ENCODE data around the gene MYH7. TPM values are rescaled to one million over a fixed set of nuclear protein-coding genes. Genes with fewer than 3 reads are reported as not detected.

The MYH7 gene
- total RNA-seq, 1 donor from 2014 or later: not detected

DNA sequence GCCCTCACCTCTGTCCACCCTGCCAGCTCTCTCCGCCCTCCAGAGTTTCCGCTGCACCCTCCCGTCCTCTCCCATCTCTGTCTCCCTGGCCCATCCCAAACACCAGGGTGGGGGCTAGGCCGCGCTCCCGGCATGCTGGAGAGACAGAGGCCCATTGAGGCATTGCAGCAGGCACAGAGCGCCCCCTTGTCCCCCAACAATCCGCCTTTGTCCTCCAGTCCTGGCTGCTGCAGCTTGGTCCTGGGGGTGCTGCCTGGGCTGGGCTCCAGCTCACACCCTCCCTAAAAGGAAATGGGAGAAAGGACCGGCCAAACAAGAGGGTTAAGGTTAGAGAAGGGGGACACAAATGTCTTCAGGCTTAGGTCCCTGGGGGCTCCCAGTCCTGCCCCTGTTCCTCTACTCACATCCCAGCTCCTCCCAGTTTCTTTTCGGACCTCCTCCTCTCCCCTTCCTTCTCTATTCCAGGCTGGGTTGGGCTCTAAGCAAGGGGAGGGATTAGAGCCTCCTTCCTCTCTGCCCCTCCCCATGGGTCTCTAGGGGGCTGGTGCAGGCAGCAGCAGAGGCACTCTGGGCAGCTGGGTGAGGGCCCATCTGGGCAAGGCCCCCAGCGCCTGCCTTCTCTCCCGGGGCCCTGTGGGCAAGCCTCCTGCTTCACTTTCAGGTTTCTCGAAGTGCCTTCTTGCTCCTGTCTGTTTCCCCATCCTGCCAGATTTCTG is 58.8 kb downstream of the MYH7 start, which contains the start of gene CMTM5:
TSS of gene CMTM5 (plus strand) at position 565 of the 716 bp plus-strand sequence. CDS start 206 bp downstream, outside the sequence.
- DNase-seq (ENCODE audit: low read depth): no peak
- H3K4me3 ChIP-seq (ENCODE audit: low read depth, low read length): no peak within 1 kb of the TSS
- TF ChIP-seq, protein P1, sequence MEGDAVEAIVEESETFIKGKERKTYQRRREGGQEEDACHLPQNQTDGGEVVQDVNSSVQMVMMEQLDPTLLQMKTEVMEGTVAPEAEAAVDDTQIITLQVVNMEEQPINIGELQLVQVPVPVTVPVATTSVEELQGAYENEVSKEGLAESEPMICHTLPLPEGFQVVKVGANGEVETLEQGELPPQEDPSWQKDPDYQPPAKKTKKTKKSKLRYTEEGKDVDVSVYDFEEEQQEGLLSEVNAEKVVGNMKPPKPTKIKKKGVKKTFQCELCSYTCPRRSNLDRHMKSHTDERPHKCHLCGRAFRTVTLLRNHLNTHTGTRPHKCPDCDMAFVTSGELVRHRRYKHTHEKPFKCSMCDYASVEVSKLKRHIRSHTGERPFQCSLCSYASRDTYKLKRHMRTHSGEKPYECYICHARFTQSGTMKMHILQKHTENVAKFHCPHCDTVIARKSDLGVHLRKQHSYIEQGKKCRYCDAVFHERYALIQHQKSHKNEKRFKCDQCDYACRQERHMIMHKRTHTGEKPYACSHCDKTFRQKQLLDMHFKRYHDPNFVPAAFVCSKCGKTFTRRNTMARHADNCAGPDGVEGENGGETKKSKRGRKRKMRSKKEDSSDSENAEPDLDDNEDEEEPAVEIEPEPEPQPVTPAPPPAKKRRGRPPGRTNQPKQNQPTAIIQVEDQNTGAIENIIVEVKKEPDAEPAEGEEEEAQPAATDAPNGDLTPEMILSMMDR (conservative IDR thresholded peaks at IDR 0.05; ENCODE audit: low read depth, low read length): no peak

DNA sequence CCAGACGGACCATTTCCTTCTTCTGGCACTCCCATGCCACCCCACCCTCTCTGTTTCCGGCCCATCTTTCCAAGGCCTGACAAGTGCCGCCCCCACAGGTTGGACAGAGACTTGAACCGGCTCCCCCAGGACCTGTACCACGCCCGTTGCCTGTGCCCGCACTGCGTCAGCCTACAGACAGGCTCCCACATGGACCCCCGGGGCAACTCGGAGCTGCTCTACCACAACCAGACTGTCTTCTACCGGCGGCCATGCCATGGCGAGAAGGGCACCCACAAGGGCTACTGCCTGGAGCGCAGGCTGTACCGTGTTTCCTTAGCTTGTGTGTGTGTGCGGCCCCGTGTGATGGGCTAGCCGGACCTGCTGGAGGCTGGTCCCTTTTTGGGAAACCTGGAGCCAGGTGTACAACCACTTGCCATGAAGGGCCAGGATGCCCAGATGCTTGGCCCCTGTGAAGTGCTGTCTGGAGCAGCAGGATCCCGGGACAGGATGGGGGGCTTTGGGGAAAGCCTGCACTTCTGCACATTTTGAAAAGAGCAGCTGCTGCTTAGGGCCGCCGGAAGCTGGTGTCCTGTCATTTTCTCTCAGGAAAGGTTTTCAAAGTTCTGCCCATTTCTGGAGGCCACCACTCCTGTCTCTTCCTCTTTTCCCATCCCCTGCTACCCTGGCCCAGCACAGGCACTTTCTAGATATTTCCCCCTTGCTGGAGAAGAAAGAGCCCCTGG is 59.8 kb downstream of the MYH7 start:
- no peak overlapping the region for H3K4me3 ChIP-seq (ENCODE audit: low read depth, low read length)
- TF ChIP-seq, protein P1 (conservative IDR thresholded peaks at IDR 0.05; ENCODE audit: low read depth, low read length): no peak

DNA sequence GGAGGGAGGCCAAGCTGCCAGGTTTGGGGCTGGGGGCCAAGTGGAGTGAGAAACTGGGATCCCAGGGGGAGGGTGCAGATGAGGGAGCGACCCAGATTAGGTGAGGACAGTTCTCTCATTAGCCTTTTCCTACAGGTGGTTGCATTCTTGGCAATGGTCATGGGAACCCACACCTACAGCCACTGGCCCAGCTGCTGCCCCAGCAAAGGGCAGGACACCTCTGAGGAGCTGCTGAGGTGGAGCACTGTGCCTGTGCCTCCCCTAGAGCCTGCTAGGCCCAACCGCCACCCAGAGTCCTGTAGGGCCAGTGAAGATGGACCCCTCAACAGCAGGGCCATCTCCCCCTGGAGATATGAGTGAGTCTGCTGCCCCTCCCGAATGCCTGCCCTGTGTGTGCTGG is 62.4 kb downstream of the MYH7 start:
- DNase-seq (ENCODE audit: low read depth): no peak
- H3K4me3 ChIP-seq (ENCODE audit: low read depth, low read length): no peak overlapping the region
- TF ChIP-seq, protein P1 (conservative IDR thresholded peaks at IDR 0.05; ENCODE audit: low read depth, low read length): no peak

More for the DNA sequence above, 59.8 kb downstream of the MYH7 start:
- DNase-seq (ENCODE audit: low read depth): no peak

DNA sequence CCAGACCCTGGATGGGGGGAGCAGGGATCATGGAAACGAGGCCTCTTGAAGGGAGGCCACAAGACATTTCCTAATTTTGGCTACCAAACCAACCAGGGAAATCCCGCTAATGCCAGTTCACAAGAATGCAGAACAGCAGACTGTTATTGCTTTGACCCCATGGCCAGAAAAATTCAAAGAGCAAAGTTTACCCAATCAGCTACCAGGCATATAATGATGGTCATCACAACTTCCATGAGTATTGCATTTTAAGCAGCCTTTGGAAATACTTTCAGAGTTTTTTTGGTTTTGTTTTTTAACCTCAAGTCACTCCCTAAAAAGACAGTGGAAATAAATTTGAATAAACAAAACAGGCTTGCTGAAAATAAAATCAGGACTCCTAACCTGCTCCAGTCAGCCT is 63.0 kb downstream of the MYH7 start, which contains the start of gene IL25:
TSS of gene IL25 (plus strand) at position 301 of the 400 bp plus-strand sequence.
- TF ChIP-seq, protein P1 (conservative IDR thresholded peaks at IDR 0.05; ENCODE audit: low read depth, low read length): no peak
- no peak for DNase-seq (ENCODE audit: low read depth)

DNA sequence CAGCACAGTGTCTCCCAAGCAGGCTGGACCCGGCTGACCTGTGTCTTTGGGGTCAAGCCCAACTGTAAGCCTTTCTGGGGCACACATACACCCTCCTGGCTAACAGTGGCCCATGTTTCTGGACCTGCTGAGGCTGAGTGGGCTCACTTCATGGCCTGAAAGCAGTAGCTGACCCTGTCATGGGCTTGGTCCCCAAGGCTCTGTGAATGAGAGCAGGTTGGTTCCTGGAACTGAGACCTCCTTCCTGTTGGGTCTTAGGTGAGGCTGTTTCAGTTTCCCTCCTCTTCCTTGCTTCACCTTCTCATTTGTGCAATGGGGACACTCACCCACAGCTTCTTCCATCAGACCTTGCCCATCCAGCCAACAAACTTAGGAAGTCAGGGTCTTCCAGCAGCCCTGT is 63.6 kb downstream of the MYH7 start:
- H3K4me3 ChIP-seq (ENCODE audit: low read depth, low read length): no peak overlapping the region
- no peak for DNase-seq (ENCODE audit: low read depth)
- TF ChIP-seq, protein P1 (conservative IDR thresholded peaks at IDR 0.05; ENCODE audit: low read depth, low read length): no peak

More for the DNA sequence above, 63.0 kb downstream of the MYH7 start, which contains the start of gene IL25:
- no peak within 1 kb of the TSS for H3K4me3 ChIP-seq (ENCODE audit: low read depth, low read length)

DNA sequence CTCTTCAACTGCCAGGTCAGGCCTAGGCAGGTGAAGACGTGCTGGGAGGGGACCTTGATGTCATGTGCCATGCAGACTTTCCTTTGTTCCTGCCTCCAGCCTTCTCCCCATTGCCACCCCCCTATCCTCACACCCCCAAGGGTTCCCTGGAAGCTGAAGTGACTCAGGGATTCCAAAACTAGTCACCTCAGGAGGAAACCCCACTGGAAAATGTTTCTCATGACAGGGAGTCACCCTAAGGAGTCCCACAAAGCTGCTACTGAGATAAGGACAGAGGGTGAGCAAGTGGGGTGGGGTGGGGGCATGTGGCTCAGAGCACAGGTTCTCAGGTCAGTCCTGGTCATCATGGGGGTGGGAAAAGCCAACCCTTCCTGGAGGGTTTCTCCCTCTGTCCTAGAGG is 65.2 kb downstream of the MYH7 start:
- DNase-seq (ENCODE audit: low read depth): no peak
- TF ChIP-seq, protein P1 (conservative IDR thresholded peaks at IDR 0.05; ENCODE audit: low read depth, low read length): no peak
- no peak overlapping the region for H3K4me3 ChIP-seq (ENCODE audit: low read depth, low read length)
